Effector memory CD4-positive, alpha-beta T cell (primary cell): ENCODE data around the gene SIGLEC1.

Experiments used
- DNase-seq, 3 donors: peaks; one replicate each; pipeline ENCODE4 v3.0.0-alpha.2; 2020
- H3K27ac ChIP-seq: 2 replicates; pipeline ENCODE4 v1.7.0; 2013; ENCODE audit warnings: mild to moderate bottlenecking, low read length, moderate library complexity; ENCODE audit not compliant: insufficient read depth, poor library complexity, severe bottlenecking
- H3K27me3 ChIP-seq: replicated peaks from 2 replicates; pipeline ENCODE4 v1.7.0; 2013; ENCODE audit warnings: mild to moderate bottlenecking, low read length; ENCODE audit not compliant: insufficient read depth, control insufficient read depth, poor library complexity, severe bottlenecking
- H3K36me3 ChIP-seq: 2 replicates; pipeline ENCODE4 v1.7.0; 2013; ENCODE audit warnings: mild to moderate bottlenecking, low read length, moderate library complexity; ENCODE audit not compliant: control insufficient read depth, insufficient read depth
- H3K4me1 ChIP-seq: 2 replicates; pipeline ENCODE4 v1.7.0; 2013; ENCODE audit warnings: low read length, mild to moderate bottlenecking; ENCODE audit not compliant: control insufficient read depth, insufficient read depth, poor library complexity, severe bottlenecking
- H3K4me3 ChIP-seq: 2 replicates; pipeline ENCODE4 v1.7.0; 2013; ENCODE audit warnings: low read length, low read depth, mild to moderate bottlenecking; ENCODE audit not compliant: insufficient read depth, poor library complexity, severe bottlenecking
- H3K9me3 ChIP-seq: 2 replicates; pipeline ENCODE4 v1.7.0; 2013; ENCODE audit warnings: mild to moderate bottlenecking, low read length, moderate library complexity; ENCODE audit not compliant: control insufficient read depth

Gene SIGLEC1

DNA sequence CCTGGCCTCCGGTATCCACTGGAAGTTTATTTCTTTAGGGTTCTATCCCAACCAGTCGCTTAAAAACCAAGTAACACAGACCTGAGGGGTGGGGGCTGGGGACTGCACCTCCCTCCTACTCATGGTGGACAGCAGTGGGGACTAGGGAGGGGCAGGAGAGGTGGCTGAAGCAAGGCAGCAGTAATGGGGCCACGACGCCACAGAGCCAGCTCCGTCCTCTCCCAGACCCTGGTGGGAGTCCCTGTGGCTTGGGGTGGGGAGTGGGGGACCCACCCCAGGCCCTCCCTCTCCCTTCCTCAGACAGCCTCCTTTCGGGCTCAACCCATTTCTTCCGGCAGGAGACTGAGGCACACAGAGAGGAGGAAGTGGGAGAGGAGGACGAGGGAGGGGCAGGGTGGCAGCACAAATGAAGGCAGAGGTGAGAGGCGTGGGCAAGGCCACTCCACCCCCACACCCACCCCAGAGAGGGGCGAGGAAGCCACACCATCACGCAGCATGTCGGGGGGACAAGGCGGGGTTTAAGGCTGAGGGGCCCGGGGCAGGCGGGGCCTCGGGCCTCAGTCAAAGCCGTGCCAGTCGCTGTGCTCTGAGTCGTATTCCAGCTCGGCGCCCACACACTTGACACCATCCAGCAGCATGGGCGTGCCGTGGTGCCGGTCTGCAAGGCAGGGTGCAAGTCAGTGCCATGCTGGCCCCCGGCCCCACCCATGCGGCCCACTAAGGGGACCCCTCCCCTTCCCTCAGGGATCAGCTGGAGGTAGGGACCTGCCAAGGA is 41.3 kb upstream of the SIGLEC1 start:
- no peak overlapping the region for H3K4me3 ChIP-seq
- H3K9me3 ChIP-seq: no peaks in the 10 kb centered on the region
- no peaks in the 10 kb centered on the region for H3K4me1 ChIP-seq
- H3K27ac ChIP-seq: no peak overlapping the region
- H3K27me3 ChIP-seq: no peaks in the 10 kb centered on the region
- no peak for DNase-seq
- no peaks in the 10 kb centered on the region for H3K36me3 ChIP-seq

DNA sequence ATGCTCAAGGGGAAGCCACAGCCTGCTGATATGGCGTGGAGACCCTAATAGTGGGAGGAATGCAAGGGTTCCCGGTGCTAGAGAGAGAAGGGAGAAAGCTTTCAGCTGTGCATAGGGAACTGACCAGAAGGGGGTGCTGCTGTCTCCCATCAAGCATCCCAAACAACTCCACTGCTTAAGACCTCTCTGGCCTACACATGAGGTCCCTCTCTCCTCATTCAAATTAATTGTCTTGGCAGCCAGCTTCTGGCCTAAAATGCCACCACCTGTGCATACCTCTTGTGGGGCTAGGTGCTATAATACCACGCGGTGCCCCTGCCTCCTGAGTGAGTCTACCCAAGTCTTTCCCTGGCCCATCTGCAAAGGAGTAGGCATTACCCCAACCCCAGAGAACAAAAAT is 40.7 kb upstream of the SIGLEC1 start:
- Histone ChIP-seq H3K9me3 (no peaks in the 10 kb centered on the region), H3K27me3 (no peaks in the 10 kb centered on the region), H3K4me3 (no peak overlapping the region), H3K27ac (no peak overlapping the region), H3K4me1 (no peaks in the 10 kb centered on the region), H3K36me3 (no peaks in the 10 kb centered on the region)
- DNase-seq: peak in 2 of 3 donors; percentile 25 to 52

DNA sequence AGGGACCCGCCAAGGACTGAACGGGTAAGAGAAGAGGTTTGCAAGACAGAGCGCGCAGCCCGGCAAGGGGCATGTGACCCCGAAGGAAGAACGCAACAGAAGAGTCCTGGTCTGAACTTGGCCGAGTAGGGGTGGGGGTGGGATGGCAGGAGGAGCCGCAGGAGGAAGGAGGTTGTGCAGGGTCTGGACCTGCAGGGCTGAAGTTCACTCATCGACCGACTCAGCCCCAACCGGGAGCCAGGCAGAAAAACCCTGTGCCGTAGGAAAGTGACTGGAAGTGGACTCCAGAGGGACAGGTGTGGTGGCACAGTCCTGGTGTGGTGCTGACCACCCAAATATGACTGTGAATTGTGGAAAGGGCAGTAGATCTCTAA is 40.0 kb upstream of the SIGLEC1 start:
- DNase-seq: no peak
- Histone ChIP-seq H3K4me3 (peak overlapping the region; percentile 35), H3K36me3 (no peaks in the 10 kb centered on the region), H3K27me3 (no peaks in the 10 kb centered on the region), H3K9me3 (no peaks in the 10 kb centered on the region), H3K27ac (no peak overlapping the region), H3K4me1 (no peaks in the 10 kb centered on the region)

DNA sequence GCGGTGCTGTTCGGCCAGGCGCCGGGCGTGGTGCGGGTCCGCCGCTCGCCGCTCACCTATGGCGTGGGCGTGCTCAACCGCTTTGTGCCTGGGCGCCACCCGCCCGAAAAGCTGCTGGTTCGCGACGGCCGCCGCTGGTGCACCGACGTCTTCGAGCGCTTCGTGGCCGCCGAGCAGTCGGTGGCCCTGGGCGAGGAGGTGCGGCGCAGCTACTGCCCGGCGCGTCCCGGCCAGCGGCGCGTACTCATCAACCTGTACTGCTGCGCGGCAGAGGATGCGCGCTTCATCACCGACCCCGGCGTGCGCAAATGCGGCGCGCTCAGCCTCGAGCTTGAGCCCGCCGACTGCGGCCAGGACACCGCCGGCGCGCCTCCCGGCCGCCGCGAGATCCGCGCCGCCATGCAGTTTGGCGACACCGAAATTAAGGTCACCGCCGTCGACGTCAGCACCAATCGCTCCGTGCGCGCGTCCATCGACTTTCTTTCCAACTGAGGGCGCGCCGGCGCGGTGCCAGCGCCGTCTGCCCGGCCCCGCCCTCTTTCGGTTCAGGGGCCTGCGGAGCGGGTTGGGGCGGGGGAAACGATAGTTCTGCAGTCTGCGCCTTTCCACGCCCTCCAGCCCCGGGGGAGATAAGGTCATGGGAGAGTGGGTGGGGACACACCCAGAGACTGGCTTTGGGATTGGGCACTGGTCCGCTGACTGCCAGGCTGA is 39.4 kb upstream of the SIGLEC1 start:
- no peaks in the 10 kb centered on the region for H3K9me3 ChIP-seq
- peak; percentile 26 to 58 (median 31) for DNase-seq
- no peaks in the 10 kb centered on the region for H3K4me1 ChIP-seq
- H3K27ac ChIP-seq: no peak overlapping the region
- H3K4me3 ChIP-seq: peak overlapping the region; percentile 35
- H3K27me3 ChIP-seq: no peaks in the 10 kb centered on the region
- H3K36me3 ChIP-seq: no peaks in the 10 kb centered on the region

DNA sequence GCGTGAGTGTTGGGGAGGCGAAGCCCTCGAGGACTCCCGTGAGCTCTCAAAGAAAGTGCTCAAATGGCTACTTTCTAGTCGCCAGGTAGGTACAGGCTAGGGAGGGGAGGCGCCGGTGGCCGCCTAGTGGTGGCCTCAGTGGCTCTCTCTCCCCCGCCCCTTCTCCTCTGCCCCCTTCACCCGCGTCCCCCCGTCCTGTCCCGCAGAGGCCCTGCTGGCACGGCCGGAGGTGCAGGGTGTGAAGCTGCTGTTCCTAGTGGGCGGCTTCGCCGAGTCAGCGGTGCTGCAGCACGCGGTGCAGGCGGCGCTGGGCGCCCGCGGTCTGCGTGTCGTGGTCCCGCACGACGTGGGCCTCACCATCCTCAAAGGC is 38.9 kb upstream of the SIGLEC1 start:
- no peak for DNase-seq
- Histone ChIP-seq H3K4me1 (no peaks in the 10 kb centered on the region), H3K27ac (no peak overlapping the region), H3K9me3 (no peaks in the 10 kb centered on the region), H3K4me3 (no peak overlapping the region), H3K36me3 (no peaks in the 10 kb centered on the region), H3K27me3 (no peaks in the 10 kb centered on the region)

DNA sequence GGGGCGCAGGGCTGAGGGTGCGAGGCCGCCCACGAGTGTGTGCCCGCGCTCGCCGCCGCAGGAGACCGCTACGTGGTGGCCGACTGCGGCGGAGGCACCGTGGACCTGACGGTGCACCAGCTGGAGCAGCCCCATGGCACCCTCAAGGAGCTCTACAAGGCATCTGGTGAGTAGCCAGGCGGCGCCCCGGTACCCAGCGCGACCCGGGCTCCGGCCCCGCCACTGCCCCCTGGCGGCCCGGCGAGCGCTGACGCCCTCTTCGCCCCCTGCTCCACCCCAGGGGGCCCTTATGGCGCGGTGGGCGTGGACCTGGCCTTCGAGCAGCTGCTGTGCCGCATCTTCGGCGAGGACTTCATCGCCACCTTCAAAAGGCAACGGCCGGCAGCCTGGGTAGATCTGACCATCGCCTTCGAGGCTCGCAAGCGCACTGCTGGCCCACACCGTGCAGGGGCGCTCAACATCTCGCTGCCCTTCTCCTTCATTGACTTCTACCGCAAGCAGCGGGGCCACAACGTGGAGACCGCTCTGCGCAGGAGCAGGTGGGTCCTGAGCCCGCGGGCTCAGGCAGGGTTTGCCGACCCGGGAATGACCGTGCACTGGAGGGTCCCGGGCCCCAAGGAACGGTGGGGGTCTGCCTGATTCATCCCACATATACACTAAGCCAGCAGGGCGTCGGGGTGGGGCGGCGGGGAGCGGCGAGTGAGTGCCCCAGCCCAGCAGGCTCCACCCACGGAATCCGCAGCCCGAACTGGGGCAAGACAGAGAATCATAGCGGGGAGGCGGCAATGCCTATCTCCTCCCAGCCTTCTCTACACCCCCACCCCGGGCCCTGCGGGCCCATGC is 37.5 kb upstream of the SIGLEC1 start:
- peaks cover 10% of the 10 kb centered on the region for H3K4me1 ChIP-seq
- no peaks in the 10 kb centered on the region for H3K27me3 ChIP-seq
- H3K27ac ChIP-seq: no peak overlapping the region
- no peaks in the 10 kb centered on the region for H3K36me3 ChIP-seq
- no peaks in the 10 kb centered on the region for H3K9me3 ChIP-seq
- no peak overlapping the region for H3K4me3 ChIP-seq
- no peak for DNase-seq

DNA sequence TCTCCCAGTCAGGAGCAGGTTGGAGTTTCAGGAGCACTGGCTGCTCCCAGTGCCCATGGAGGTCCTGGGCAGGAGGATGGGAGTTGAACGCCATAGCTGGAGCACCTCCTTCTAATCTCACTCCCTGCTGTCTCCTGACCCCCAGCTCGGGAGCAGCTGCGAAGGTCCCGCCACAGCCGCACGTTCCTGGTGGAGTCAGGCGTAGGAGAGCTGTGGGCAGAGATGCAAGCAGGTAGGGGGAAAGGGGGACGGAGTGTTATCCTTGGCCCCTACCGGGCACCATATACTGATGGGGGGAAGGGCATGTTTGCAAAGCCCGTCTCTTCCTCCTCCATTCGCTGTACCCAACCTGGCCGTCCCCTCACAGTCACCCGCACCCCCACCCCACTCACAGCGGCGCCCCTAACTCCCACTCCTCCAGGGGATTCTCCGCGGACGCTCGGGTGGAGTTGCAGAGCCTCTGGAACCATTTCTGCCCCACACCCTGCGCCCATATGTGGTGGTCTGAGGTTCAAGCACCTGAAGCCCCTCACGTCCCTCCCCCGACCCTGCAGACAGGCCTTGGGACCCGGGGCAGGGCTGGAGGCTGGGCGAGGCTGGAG is 36.8 kb upstream of the SIGLEC1 start:
- Histone ChIP-seq H3K4me1 (peaks cover 12% of the 10 kb centered on the region), H3K4me3 (no peak overlapping the region), H3K27ac (no peak overlapping the region), H3K9me3 (no peaks in the 10 kb centered on the region), H3K27me3 (no peaks in the 10 kb centered on the region), H3K36me3 (no peaks in the 10 kb centered on the region)
- no peak for DNase-seq

DNA sequence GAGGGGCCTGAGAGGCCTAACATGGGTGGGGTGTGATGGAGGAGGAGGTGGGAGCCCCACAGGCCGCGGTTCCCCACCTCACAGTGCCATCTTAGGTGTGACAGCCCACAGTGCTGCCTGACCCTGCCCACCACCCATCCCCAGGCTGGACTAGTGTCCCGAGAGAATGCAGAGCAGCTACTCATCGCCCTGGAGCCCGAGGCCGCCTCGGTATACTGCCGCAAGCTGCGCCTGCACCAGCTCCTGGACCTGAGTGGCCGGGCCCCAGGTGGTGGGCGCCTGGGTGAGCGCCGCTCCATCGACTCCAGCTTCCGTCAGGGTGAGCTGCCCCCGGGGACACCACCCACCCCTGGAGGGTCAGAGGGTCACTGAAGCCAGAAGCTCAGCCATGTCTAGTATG is 35.7 kb upstream of the SIGLEC1 start:
- no peaks in the 10 kb centered on the region for H3K9me3 ChIP-seq
- H3K4me3 ChIP-seq: no peak overlapping the region
- H3K27ac ChIP-seq: no peak overlapping the region
- H3K27me3 ChIP-seq: no peaks in the 10 kb centered on the region
- H3K4me1 ChIP-seq: peaks cover 12% of the 10 kb centered on the region
- no peaks in the 10 kb centered on the region for H3K36me3 ChIP-seq
- DNase-seq: no peak

DNA sequence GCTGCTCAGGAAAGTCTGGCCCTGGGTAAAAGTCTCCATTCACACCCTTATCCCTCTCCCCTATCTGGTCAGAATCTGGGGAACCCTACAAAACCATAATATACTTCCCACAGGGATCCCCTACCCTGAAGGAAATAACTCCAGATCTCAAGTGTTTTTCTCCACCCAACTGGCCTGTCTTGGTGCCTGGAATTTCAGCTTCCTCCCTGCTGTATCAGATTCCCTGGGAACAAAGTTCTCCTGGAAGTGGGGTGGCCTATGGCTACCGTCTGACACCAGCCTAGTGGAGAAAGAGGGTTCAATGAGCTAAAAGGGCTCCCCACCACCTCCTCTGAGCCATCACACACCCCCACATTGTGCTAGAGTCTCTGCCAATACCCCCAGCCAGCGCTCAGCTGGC is 35.1 kb upstream of the SIGLEC1 start:
- Histone ChIP-seq H3K36me3 (no peaks in the 10 kb centered on the region), H3K4me3 (no peak overlapping the region), H3K27me3 (no peaks in the 10 kb centered on the region), H3K4me1 (peaks cover 12% of the 10 kb centered on the region), H3K9me3 (no peaks in the 10 kb centered on the region), H3K27ac (no peak overlapping the region)
- DNase-seq: no peak
